Measurements from ENCODE around the gene TK2. TPM values are rescaled to one million over a fixed set of nuclear protein-coding genes. Genes with fewer than 3 reads are reported as not detected.
A peak's percentile ranks its signal among the peaks of the same experiment; 100 is the strongest.
"Not testable (repeated sequence)": the region's sequence is repeated elsewhere in the genome, so short reads cannot be mapped to it uniquely, and the experiment has no call there.

Gene TK2
- total RNA-seq: 21.5 TPM

DNA sequence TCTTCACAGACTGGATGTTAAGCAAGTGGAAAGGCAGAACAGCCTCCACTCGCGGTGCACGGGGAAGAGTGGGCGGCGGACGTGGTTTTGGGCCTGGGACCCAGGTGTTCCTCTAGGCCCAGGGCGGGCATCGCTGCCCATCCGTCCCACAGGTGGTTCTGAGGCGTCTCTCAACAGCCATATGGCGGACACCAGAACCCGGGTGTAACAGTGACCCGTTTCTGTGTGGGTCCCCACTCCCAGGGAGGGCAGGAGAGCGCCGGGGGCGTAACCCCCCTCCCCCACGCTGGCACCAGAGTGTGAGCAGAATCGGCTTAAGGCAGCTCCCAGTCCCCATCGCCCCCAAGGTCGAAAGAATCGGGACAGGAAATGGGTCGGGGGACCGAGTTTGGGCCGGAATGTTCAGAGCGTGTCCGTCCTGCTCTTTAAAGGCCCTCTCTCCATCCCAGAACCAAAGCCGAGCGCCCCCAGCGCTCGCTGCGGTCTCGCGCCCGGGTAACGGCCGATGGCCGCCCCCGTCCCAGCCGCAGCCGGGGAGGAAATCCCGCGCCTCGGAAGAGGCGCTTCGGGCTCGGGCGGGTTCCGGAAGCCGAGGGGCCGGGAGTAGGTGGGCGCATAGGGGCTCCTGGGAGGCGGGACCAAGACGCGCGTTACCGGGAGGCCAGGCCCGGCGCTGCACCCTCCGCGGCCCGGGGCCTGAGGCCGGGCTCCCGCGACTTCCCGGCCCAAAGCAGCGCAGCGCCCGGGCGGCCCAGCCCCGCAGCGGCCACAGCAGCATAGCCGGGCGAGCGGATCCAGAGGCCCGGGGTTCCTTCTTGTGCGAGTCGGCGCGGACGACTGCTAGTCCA lies at the start of gene TK2:
Gene TK2, minus strand, starts transcription at position 839 of the 848 bp plus-strand sequence. Its CDS starts 61 bp downstream, at position 778.
- Histone ChIP-seq H3K27ac (peak within 1 kb of the TSS; percentile 94 to 99), H3K27me3 (no peaks in the 10 kb centered on the region), H3K36me3 (peaks cover 0 to 6% of the 10 kb centered on the region in 2 donors), H3K9me3 (no peaks in the 10 kb centered on the region), H3K4me3 (peak within 1 kb of the TSS; percentile 90 to 98), H3K4me1 (peaks cover 11 to 24% of the 10 kb centered on the region in 2 donors)
- TF ChIP-seq, protein P1, sequence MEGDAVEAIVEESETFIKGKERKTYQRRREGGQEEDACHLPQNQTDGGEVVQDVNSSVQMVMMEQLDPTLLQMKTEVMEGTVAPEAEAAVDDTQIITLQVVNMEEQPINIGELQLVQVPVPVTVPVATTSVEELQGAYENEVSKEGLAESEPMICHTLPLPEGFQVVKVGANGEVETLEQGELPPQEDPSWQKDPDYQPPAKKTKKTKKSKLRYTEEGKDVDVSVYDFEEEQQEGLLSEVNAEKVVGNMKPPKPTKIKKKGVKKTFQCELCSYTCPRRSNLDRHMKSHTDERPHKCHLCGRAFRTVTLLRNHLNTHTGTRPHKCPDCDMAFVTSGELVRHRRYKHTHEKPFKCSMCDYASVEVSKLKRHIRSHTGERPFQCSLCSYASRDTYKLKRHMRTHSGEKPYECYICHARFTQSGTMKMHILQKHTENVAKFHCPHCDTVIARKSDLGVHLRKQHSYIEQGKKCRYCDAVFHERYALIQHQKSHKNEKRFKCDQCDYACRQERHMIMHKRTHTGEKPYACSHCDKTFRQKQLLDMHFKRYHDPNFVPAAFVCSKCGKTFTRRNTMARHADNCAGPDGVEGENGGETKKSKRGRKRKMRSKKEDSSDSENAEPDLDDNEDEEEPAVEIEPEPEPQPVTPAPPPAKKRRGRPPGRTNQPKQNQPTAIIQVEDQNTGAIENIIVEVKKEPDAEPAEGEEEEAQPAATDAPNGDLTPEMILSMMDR (IDR thresholded peaks at IDR 0.05): peak in 2 of 3 experiments; percentile 15 to 25
- intact Hi-C loops (cut with DNase I): loop anchor here (1.0 to 2.0 kb wide), 3 partner anchors 32 to 71 kb away; partner anchors contain the start of gene CMTM3
- peak in 1 of 2 donors; percentile 85 for DNase-seq (ENCODE audit: low spot score in 2 of 2)

- Histone ChIP-seq H3K4me3 (no peak overlapping the region), H3K27me3 (no peaks in the 10 kb centered on the region), H3K27ac (no peak overlapping the region), H3K4me1 (no peaks in the 10 kb centered on the region), H3K36me3 (no peaks in the 10 kb centered on the region), H3K9me3 (no peaks in the 10 kb centered on the region)
- no peak for DNase-seq (ENCODE audit: low spot score in 2 of 2)
- intact Hi-C loops (cut with DNase I): no loop called here
- TF ChIP-seq, protein P1 (IDR thresholded peaks at IDR 0.05): no peak
Observed at GRCh38 chr16:66598111-66598510, 48.2 kb upstream of the TK2 start.

- H3K4me1 ChIP-seq: no peaks in the 10 kb centered on the region
- H3K27me3 ChIP-seq: no peaks in the 10 kb centered on the region
- TF ChIP-seq, protein P1 (IDR thresholded peaks at IDR 0.05): no peak
- H3K9me3 ChIP-seq: no peaks in the 10 kb centered on the region
- DNase-seq (ENCODE audit: low spot score in 2 of 2): no peak
- H3K27ac ChIP-seq: no peak overlapping the region
- intact Hi-C loops (cut with DNase I): no loop called here
- no peak overlapping the region for H3K4me3 ChIP-seq
- no peaks in the 10 kb centered on the region for H3K36me3 ChIP-seq
Observed at GRCh38 chr16:66596986-66597848, 47.3 kb upstream of the TK2 start.

DNA sequence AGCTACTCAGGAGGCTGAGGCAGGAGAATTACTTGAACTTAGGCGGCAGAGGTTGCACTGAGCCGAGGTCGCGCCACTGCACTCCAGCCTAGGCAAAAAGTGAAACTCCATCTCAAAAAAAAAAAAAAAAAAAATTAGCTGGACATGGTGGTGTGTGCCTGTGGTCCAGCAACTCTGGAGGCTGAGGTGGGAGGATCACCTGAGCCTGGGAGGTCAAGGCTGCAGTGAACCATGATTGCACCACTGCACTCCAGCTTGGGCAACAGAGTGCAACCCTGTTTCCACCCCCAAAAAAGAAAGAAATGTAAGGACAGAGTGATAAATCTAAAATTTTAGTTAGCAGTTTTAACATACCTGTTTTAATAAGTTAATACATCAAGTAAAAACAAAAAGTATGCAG lies 46.6 kb upstream of the TK2 start:
- H3K27ac ChIP-seq; H3K9me3 ChIP-seq; DNase-seq (ENCODE audit: low spot score in 2 of 2); H3K4me1 ChIP-seq; H3K36me3 ChIP-seq; H3K4me3 ChIP-seq; H3K27me3 ChIP-seq; intact Hi-C loops (cut with DNase I): not testable (repeated sequence)

- TF ChIP-seq, protein P1 (IDR thresholded peaks at IDR 0.05): no peak
Observed at GRCh38 chr16:66594739-66595138, 44.8 kb upstream of the TK2 start.

More at GRCh38 chr16:66594739-66595138, 44.8 kb upstream of the TK2 start:
- H3K27me3 ChIP-seq: no peaks in the 10 kb centered on the region
- DNase-seq (ENCODE audit: low spot score in 2 of 2): no peak
- H3K36me3 ChIP-seq: no peaks in the 10 kb centered on the region
- H3K4me3 ChIP-seq: no peak overlapping the region
- no peaks in the 10 kb centered on the region for H3K4me1 ChIP-seq
- intact Hi-C loops (cut with DNase I): no loop called here
- H3K9me3 ChIP-seq: no peaks in the 10 kb centered on the region
- H3K27ac ChIP-seq: no peak overlapping the region

All from ascending aorta (tissue), 2 donors.